EH (cell line): ENCODE results near the gene RNF150.

Experiments used
- DNase-seq: peaks from one replicate; pipeline ENCODE4 v3.0.0-alpha.2; 2015; ENCODE audit warnings: low read depth

RNF150 gene

GRCh38 chr4:140971077-140971792 is 162.0 kb downstream of the RNF150 start:
- DNase-seq: no peak

- no peak for DNase-seq
These were observed 164.0 kb downstream of the RNF150 start for GRCh38 chr4:140969296-140969695.

GRCh38 chr4:140968371-140968770 is 164.9 kb downstream of the RNF150 start:
- DNase-seq: no peak

DNA sequence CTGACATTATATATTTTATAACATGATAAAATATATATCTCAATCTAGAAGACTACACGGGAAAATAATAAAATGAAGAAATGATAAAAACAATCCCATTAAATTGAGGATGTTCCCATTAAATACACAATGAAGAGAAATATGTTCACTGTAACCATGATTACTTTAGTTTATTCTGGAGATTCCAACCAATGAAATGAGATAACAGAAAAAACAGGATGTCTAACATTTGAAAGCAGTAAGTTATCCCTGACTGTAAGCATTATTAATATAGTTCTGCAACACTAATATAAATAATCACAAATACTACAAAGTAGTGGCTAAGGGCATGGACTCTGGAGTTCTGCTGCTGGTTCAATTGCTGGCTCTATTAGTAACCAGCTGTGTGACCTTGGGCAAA is 169.4 kb downstream of the RNF150 start:
- DNase-seq: no peak

- peak; percentile 48 for DNase-seq
These were observed 177.6 kb downstream of the RNF150 start for GRCh38 chr4:140955641-140956040.

- DNase-seq: peak; percentile 48
These were observed 180.6 kb downstream of the RNF150 start for GRCh38 chr4:140952717-140953116.

- DNase-seq: no peak
These were observed 185.8 kb downstream of the RNF150 start for GRCh38 chr4:140947506-140947905.

GRCh38 chr4:140945106-140945505 is 188.2 kb downstream of the RNF150 start:
- no peak for DNase-seq

DNA sequence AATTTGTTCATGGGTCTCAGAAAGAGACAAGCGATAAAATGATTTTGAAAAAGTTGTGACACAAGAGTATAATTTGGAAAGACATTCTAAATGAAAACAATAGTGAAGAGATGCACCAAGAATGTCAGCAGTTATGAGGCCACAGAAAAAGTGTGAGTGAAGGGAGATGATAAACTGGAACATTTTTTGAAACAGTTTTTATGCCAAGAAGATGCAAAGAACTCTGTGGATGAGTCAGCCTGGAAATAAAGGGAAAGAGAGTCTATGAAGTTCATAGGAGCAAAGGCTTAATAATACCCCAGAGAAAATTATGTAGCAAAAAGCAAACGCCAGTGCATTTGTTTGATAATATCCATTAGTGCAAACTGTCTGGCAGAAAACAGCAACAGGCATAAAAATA is 188.7 kb downstream of the RNF150 start:
- peak; percentile 84 for DNase-seq

GRCh38 chr4:140944199-140944515 is 189.1 kb downstream of the RNF150 start:
- peak; percentile 64 for DNase-seq

- DNase-seq: peak; percentile 92
These were observed 189.6 kb downstream of the RNF150 start for GRCh38 chr4:140943486-140944198.

GRCh38 chr4:140940589-140940988 is 192.7 kb downstream of the RNF150 start:
- no peak for DNase-seq

GRCh38 chr4:140937866-140938265 is 195.4 kb downstream of the RNF150 start:
- DNase-seq: peak; percentile 97

DNA sequence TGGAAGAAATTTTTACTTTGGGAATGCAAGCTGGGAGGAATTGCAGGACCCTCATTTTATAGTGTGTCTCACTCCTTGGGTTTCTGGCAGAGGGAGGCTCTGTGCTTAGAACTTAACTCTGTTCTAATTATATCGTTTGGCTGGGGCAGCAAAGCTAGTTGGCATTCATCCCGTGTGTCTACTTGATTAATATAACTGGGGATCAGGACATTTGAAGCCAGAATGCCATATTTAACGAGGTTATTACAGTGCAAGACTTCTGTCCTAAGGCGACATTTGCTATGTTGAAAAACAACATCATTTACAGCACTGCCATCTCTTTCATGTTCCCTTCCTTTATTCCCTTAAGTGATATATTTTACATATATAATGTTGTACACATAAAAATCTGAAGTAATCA is 198.0 kb downstream of the RNF150 start:
- peak; percentile 76 for DNase-seq

GRCh38 chr4:140932501-140933045 is 200.7 kb downstream of the RNF150 start:
- no peak for DNase-seq

DNA sequence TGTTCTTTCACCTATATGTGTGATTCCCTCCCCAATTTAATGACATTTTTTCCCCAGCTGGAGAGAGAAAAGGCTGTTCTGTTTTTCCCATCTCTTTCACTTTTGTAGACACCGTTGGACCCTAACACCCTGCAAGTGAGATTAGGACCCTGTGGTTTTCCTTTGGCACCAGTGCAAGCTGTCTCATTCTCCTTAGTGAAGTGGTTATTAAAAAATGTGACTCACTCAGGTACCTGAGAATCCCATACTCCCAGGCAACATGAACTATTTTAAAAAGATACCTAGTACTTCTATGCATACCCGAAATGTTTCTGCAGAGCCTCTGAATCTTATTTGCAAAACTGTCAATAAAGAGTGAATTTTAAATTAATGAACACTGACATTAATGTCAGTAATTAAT is 201.4 kb downstream of the RNF150 start:
- no peak for DNase-seq

- DNase-seq: no peak
These were observed 202.7 kb downstream of the RNF150 start for GRCh38 chr4:140930557-140930956.

GRCh38 chr4:140930011-140930410 is 203.3 kb downstream of the RNF150 start:
- no peak for DNase-seq

DNA sequence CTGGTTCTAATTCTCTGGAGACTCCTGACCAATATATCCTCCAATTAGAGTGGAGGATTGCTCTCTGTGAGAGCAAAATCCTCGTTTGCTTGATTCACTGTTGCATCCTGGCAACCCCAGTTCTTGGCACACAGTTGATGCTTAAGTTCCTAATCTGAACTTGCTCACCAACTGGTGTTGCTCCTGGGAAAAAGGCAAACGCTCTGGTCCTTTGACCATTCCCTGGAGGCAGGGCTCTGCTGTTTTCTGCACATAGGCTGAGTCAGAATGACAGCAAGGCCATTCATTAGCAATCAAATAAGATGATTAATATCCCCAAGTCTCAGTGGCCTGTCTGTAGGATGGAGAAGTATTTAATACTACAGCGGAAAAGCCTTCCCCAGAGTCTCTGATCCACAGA is 204.4 kb downstream of the RNF150 start:
- peak; percentile 77 for DNase-seq

- peak; percentile 94 for DNase-seq
These were observed 206.6 kb downstream of the RNF150 start for GRCh38 chr4:140926672-140927071.

- DNase-seq: no peak
These were observed 207.9 kb downstream of the RNF150 start for GRCh38 chr4:140925417-140925816.

DNA sequence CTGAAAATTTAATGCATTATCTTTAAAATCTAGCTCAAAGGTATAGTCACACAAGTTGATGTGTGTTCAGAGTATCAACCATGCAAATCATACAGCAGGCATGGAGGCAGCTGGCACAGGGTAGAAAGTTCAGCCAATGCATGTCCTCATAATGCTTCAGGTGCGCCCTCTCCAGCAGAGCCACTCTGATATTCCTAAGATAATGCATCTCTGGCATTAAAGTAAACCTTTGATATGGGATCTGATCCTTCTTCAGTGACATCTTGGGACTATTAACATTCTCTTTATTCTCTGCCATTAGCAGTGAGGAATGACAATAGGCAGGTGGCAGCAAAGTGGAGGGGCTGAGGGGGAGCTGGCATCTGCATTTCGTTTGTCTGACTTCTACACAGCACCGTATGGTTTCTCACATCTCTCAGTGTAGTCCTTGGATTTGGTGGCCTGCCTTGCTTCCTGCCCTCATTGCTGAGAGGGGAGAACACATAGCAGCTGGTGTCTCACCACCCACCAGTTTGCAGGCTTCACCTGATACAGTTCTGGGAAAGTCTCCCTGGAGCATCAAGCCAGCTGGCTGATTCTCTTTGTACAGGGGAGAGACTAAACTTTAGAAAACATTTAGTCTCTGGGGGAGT is 208.4 kb downstream of the RNF150 start:
- no peak for DNase-seq
